Hepatocyte (in vitro differentiated cells): ENCODE results near the gene CYTH1.

ENCODE experiments used
- CTCF ChIP-seq: fragments of 200-600 bp; sonication (generic); IDR thresholded peaks from 2 replicates; pipeline ENCODE4 v1.5.1; 2016; ENCODE audit warnings: antibody characterized with exemption, mild to moderate bottlenecking; ENCODE audit not compliant: poor library complexity
- EZH2 ChIP-seq: fragments of 200-600 bp; sonication (generic); IDR thresholded peaks from 2 replicates; pipeline ENCODE4 v1.6.1; 2016; ENCODE audit warnings: antibody characterized with exemption, mild to moderate bottlenecking, borderline replicate concordance

- TF ChIP-seq CTCF (no peak), EZH2 (no peak)
Observed at GRCh38 chr17:78788451-78788850, 6.4 kb upstream of the CYTH1 start.
